Measurements from ENCODE around the gene CCR9. TPM values are rescaled to one million over a fixed set of nuclear protein-coding genes. Genes with fewer than 3 reads are reported as not detected.

CCR9 gene
- total RNA-seq, 4 donors from 2014 or later: 0.17 TPM; not detected in 3

- Histone ChIP-seq H3K9me3 (no peaks in the 10 kb centered on the region), H3K4me1 (no peaks in the 10 kb centered on the region), H3K4me3 (no peak overlapping the region), H3K27ac (replicated peaks in 1 of 4) (no peak overlapping the region), H3K36me3 (peaks cover 41 to 98% (median 81%) of the 10 kb centered on the region in 4 donors), H3K27me3 (no peaks in the 10 kb centered on the region)
- no peak for DNase-seq (ENCODE audit: extremely low spot score)
- intact Hi-C loops (cut with DNase I): no loop called here
- TF ChIP-seq POLR2AphosphoS5 (IDR thresholded peaks at IDR 0.05) (no peak), EP300 (IDR thresholded peaks at IDR 0.05) (no peak), POLR2A (IDR thresholded peaks at IDR 0.05; ENCODE audit: low read depth) (no peak), CTCF (IDR thresholded peaks at IDR 0.05) (no peak)
- WGBS: 96% methylated on average over 4 of the region's 4 CpGs
Measured at GRCh38 chr3:45922950-45923590, 36.7 kb downstream of the CCR9 start.

- DNase-seq (ENCODE audit: extremely low spot score): no peak
- 67% methylated on average over 3 of the region's 3 CpGs for WGBS
- Histone ChIP-seq H3K4me1 (no peaks in the 10 kb centered on the region), H3K4me3 (no peak overlapping the region), H3K27ac (replicated peaks in 1 of 4) (no peak overlapping the region), H3K27me3 (no peaks in the 10 kb centered on the region), H3K9me3 (no peaks in the 10 kb centered on the region), H3K36me3 (peaks cover 47 to 98% (median 81%) of the 10 kb centered on the region in 4 donors)
- TF ChIP-seq POLR2A (IDR thresholded peaks at IDR 0.05; ENCODE audit: low read depth) (no peak), CTCF (IDR thresholded peaks at IDR 0.05) (no peak), POLR2AphosphoS5 (IDR thresholded peaks at IDR 0.05) (no peak), EP300 (IDR thresholded peaks at IDR 0.05) (no peak)
- intact Hi-C loops (cut with DNase I): no loop called here
Measured at GRCh38 chr3:45923755-45924154, 37.4 kb downstream of the CCR9 start.

- H3K4me3 ChIP-seq: no peak overlapping the region
- TF ChIP-seq CTCF (IDR thresholded peaks at IDR 0.05) (no peak), EP300 (IDR thresholded peaks at IDR 0.05) (no peak), POLR2A (IDR thresholded peaks at IDR 0.05; ENCODE audit: low read depth) (no peak), POLR2AphosphoS5 (IDR thresholded peaks at IDR 0.05) (no peak)
- intact Hi-C loops (cut with DNase I): no loop called here
- no peaks in the 10 kb centered on the region for H3K9me3 ChIP-seq
- peaks cover 0 to 8% (median 0%) of the 10 kb centered on the region in 4 donors for H3K4me1 ChIP-seq
- no peaks in the 10 kb centered on the region for H3K27me3 ChIP-seq
- no peak overlapping the region for H3K27ac ChIP-seq (replicated peaks in 1 of 4)
- peaks cover 71 to 98% (median 79%) of the 10 kb centered on the region in 4 donors for H3K36me3 ChIP-seq
- DNase-seq (ENCODE audit: extremely low spot score): no peak
- 95% methylated on average over 2 of the region's 2 CpGs for WGBS
Measured at GRCh38 chr3:45927881-45928280, 41.5 kb downstream of the CCR9 start.

- no peaks in the 10 kb centered on the region for H3K27me3 ChIP-seq
- DNase-seq (ENCODE audit: extremely low spot score): no peak
- TF ChIP-seq POLR2AphosphoS5 (IDR thresholded peaks at IDR 0.05) (no peak), EP300 (IDR thresholded peaks at IDR 0.05) (no peak), POLR2A (IDR thresholded peaks at IDR 0.05; ENCODE audit: low read depth) (no peak), CTCF (IDR thresholded peaks at IDR 0.05) (peak; percentile 40 to 59 (median 44))
- peaks cover 0 to 9% (median 0%) of the 10 kb centered on the region in 4 donors for H3K4me1 ChIP-seq
- 76% methylated on average over 9 of the region's 9 CpGs for WGBS
- H3K4me3 ChIP-seq: no peak overlapping the region
- no peak overlapping the region for H3K27ac ChIP-seq (replicated peaks in 1 of 4)
- no peaks in the 10 kb centered on the region for H3K9me3 ChIP-seq
- intact Hi-C loops (cut with DNase I): no loop called here
- peaks cover 62 to 97% (median 74%) of the 10 kb centered on the region in 4 donors for H3K36me3 ChIP-seq
Measured at GRCh38 chr3:45929042-45929679, 42.8 kb downstream of the CCR9 start.

All from esophagus muscularis mucosa (tissue), 4 donors.